Neural progenitor cell (in vitro differentiated cells): ENCODE data around the gene CASTOR1. TPM values are rescaled to one million over a fixed set of nuclear protein-coding genes. Genes with fewer than 3 reads are reported as not detected.

Experiments
- DNase-seq: peaks from one replicate; pipeline ENCODE4 v3.0.0-alpha.2; 2016; ENCODE audit warnings: low spot score
- H2AFZ ChIP-seq: fragments of 200-600 bp; sonication (generic); replicated peaks from 2 replicates; pipeline ENCODE4 v1.6.1; 2016; ENCODE audit warnings: antibody characterized with exemption
- H3F3A ChIP-seq: fragments of 200-600 bp; sonication (generic); 2 replicates; pipeline ENCODE4 v1.6.1; 2016; ENCODE audit warnings: antibody characterized with exemption, low read depth
- H3K27ac ChIP-seq: fragments of 200-600 bp; sonication (generic); 2 replicates; pipeline ENCODE4 v1.5.1; 2016; ENCODE audit warnings: mild to moderate bottlenecking
- H3K27me3 ChIP-seq: fragments of 200-600 bp; sonication (generic); 2 replicates; pipeline ENCODE4 v1.6.1; 2016; ENCODE audit warnings: mild to moderate bottlenecking, moderate library complexity
- H3K36me3 ChIP-seq: fragments of 200-600 bp; sonication (generic); 2 replicates; pipeline ENCODE4 v1.5.1; 2016
- H3K4me1 ChIP-seq: fragments of 200-600 bp; sonication (generic); 2 replicates; pipeline ENCODE4 v1.6.1; 2016; ENCODE audit warnings: mixed run types
- H3K4me2 ChIP-seq: fragments of 200-600 bp; sonication (generic); 2 replicates; pipeline ENCODE4 v1.6.1; 2016
- H3K4me3 ChIP-seq: fragments of 200-600 bp; sonication (generic); 2 replicates; pipeline ENCODE4 v1.5.1; 2016
- H3K79me2 ChIP-seq: fragments of 200-600 bp; sonication (generic); 2 replicates; pipeline ENCODE4 v1.6.1; 2016; ENCODE audit warnings: low read depth
- H3K9ac ChIP-seq: fragments of 200-600 bp; sonication (generic); 2 replicates; pipeline ENCODE4 v1.6.1; 2016
- H3K9me3 ChIP-seq: fragments of 200-600 bp; sonication (generic); 2 replicates; pipeline ENCODE4 v1.5.1; 2016; ENCODE audit warnings: low read depth
- H4K20me1 ChIP-seq: fragments of 200-600 bp; sonication (generic); 2 replicates; pipeline ENCODE4 v1.6.1; 2016; ENCODE audit warnings: low read depth
- H3K27ac Mint-ChIP-seq: 3 replicates; pipeline ENCODE4 v1.8.0; 2021; ENCODE audit warnings: mixed read lengths
- H3K27me3 Mint-ChIP-seq: 2 replicates; pipeline ENCODE4 v1.8.0; 2022; ENCODE audit warnings: low read depth, mild to moderate bottlenecking, inconsistent platforms, moderate library complexity, mixed read lengths; ENCODE audit not compliant: insufficient read depth
- H3K36me3 Mint-ChIP-seq: 3 replicates; pipeline ENCODE4 v1.8.0; 2021; ENCODE audit warnings: mixed read lengths
- H3K4me1 Mint-ChIP-seq: 3 replicates; pipeline ENCODE4 v1.8.0; 2021; ENCODE audit warnings: mixed read lengths
- H3K4me3 Mint-ChIP-seq: 3 replicates; pipeline ENCODE4 v1.8.0; 2021; ENCODE audit warnings: mild to moderate bottlenecking, moderate library complexity, mixed read lengths
- H3K9me3 Mint-ChIP-seq: 3 replicates; pipeline ENCODE4 v1.8.0; 2020; ENCODE audit warnings: mixed read lengths
- EZH2 ChIP-seq: fragments of 200-600 bp; sonication (generic); IDR thresholded peaks from 2 replicates; pipeline ENCODE4 v1.6.1; 2017; ENCODE audit warnings: antibody characterized with exemption, mild to moderate bottlenecking, moderate library complexity
- EZH2phosphoT487 ChIP-seq: fragments of 200-600 bp; sonication (generic); IDR thresholded peaks from 2 replicates; pipeline ENCODE4 v1.6.1; 2017; ENCODE audit warnings: antibody characterized with exemption
- total RNA-seq: library from RNA; depleted of rRNA; stranded (reverse); fragments of >200 nt; gene quantifications from 2 replicates; pipeline ENCODE4 v1.2.3, GENCODE V29; 2015; ENCODE audit warnings: low replicate concordance
- TF ChIP-seq, protein P1 (sequence below): fragments of 200-600 bp; sonication (generic); IDR thresholded peaks from 2 replicates; pipeline ENCODE4 v1.5.1; 2017; ENCODE audit warnings: antibody characterized with exemption, mild to moderate bottlenecking

Gene CASTOR1
- total RNA-seq, 1 donor from 2014 or later = 6.2 TPM

DNA sequence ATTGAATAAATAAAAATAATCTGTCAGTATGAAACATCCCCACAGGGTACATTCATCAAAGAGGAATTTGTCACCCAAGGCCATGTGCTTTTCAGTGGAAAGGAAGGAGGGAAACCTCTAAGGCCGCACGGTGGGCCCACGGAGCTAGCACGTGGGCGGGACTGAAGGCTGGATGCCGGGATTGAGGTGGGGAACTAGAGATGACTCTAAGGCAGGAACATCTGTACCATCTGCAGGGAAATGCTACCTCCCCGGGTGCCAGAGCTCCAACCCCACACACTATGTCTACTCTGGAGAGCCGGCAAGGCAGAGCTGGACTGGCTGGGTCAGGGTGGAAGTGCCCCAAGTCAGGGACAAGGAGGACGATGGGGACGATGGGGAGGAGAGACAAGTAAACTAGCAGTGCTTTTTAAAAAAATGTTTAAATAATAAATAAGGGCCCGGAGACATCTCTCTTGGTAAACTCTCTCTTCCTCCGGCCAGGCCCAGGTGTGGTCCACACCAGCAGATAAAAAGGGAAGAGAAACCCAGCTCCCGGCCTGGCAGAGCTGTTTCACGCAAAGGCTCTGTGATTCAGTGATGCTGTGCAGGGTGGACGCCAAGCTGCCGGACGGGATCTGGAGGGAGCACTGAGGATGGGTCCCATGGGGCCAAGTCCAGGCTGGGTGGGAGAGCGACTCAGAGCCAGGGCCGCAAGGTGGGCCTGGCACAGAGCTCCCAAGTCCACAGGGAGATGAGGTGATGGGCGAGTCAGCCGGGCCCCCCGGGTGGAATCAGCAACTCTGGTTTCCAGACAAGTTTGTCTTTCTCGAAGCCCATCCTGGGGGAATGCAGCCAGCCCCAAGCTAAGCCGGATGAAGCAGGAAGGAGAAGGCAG is 48.5 kb downstream of the CASTOR1 start:
- Mint-ChIP-seq H3K9me3 (peaks cover 2% of the 10 kb centered on the region), H3K4me1 (peaks cover 30% of the 10 kb centered on the region), H3K27me3 (peaks cover 10% of the 10 kb centered on the region), H3K4me3 (no peak overlapping the region), H3K36me3 (no peaks in the 10 kb centered on the region), H3K27ac (no peak overlapping the region)
- Histone ChIP-seq H3K4me2 (no peak overlapping the region), H3K9ac (no peak overlapping the region), H3K4me1 (peaks cover 13% of the 10 kb centered on the region), H3K27ac (no peak overlapping the region), H3K9me3 (no peaks in the 10 kb centered on the region), H3K79me2 (no peaks in the 10 kb centered on the region), H4K20me1 (no peaks in the 10 kb centered on the region), H2AFZ (no peak overlapping the region), H3K36me3 (no peaks in the 10 kb centered on the region), H3K27me3 (peaks cover 8% of the 10 kb centered on the region), H3K4me3 (no peak overlapping the region), H3F3A (no peaks in the 10 kb centered on the region)
- TF ChIP-seq EZH2 (no peak), EZH2phosphoT487 (no peak)
- TF ChIP-seq, protein P1, sequence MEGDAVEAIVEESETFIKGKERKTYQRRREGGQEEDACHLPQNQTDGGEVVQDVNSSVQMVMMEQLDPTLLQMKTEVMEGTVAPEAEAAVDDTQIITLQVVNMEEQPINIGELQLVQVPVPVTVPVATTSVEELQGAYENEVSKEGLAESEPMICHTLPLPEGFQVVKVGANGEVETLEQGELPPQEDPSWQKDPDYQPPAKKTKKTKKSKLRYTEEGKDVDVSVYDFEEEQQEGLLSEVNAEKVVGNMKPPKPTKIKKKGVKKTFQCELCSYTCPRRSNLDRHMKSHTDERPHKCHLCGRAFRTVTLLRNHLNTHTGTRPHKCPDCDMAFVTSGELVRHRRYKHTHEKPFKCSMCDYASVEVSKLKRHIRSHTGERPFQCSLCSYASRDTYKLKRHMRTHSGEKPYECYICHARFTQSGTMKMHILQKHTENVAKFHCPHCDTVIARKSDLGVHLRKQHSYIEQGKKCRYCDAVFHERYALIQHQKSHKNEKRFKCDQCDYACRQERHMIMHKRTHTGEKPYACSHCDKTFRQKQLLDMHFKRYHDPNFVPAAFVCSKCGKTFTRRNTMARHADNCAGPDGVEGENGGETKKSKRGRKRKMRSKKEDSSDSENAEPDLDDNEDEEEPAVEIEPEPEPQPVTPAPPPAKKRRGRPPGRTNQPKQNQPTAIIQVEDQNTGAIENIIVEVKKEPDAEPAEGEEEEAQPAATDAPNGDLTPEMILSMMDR = no peak
- DNase-seq = no peak

DNA sequence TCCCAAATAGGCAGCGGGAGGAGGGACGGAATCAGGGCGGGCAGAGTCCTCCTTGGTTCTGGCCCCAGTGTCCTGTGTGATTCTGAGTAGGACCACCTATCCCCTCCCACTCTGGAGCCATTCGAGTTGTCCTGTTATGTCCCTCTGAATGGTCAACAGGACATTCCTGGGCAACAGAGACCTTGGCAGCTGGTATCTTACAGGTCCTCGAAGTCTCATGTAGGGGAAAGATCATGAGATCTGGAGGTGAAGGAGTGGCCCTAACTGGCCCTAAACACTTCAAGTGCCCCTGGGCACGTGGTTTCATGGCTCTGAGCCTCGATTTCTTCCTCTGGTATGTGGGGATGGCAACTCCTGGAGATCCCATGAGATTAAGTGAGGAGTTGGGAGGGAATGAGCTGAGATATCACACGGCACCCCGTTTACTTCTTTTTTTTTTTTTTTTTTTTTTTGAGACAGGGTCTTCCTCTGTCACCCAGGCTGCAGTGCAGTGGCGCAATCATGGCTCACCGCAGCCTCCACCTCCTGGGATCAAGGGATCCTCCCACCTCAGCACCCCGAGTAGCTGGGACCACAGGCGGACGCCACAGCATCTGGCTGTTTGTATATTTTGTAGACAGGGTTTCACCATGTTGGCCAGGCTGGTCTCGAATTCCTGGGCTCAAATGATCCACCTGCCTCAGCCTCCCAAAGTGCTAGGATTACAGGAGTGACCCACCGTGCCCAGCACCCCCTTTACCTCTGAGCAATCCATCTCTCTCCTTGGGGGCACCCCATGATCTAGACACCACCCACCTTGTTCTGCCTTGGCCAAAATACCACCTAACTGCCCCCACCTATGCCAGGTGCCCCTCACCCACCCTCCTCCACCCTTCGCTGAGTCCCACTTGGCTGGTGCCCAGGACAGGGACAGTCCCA is 49.6 kb downstream of the CASTOR1 start:
- Histone ChIP-seq H3K9ac (no peak overlapping the region), H3K27ac (no peak overlapping the region), H3F3A (no peaks in the 10 kb centered on the region), H3K9me3 (no peaks in the 10 kb centered on the region), H3K36me3 (no peaks in the 10 kb centered on the region), H3K4me1 (peaks cover 10% of the 10 kb centered on the region), H2AFZ (no peak overlapping the region), H4K20me1 (no peaks in the 10 kb centered on the region), H3K4me3 (no peak overlapping the region), H3K79me2 (no peaks in the 10 kb centered on the region), H3K4me2 (no peak overlapping the region), H3K27me3 (no peaks in the 10 kb centered on the region)
- no peak overlapping the region for H3K4me3 Mint-ChIP-seq
- peaks cover 38% of the 10 kb centered on the region for H3K4me1 Mint-ChIP-seq
- TF ChIP-seq, protein P1 = no peak
- TF ChIP-seq EZH2 (no peak), EZH2phosphoT487 (no peak)
- no peaks in the 10 kb centered on the region for H3K36me3 Mint-ChIP-seq
- no peak overlapping the region for H3K27ac Mint-ChIP-seq
- peaks cover 7% of the 10 kb centered on the region for H3K27me3 Mint-ChIP-seq
- peaks cover 2% of the 10 kb centered on the region for H3K9me3 Mint-ChIP-seq
- DNase-seq = no peak

DNA sequence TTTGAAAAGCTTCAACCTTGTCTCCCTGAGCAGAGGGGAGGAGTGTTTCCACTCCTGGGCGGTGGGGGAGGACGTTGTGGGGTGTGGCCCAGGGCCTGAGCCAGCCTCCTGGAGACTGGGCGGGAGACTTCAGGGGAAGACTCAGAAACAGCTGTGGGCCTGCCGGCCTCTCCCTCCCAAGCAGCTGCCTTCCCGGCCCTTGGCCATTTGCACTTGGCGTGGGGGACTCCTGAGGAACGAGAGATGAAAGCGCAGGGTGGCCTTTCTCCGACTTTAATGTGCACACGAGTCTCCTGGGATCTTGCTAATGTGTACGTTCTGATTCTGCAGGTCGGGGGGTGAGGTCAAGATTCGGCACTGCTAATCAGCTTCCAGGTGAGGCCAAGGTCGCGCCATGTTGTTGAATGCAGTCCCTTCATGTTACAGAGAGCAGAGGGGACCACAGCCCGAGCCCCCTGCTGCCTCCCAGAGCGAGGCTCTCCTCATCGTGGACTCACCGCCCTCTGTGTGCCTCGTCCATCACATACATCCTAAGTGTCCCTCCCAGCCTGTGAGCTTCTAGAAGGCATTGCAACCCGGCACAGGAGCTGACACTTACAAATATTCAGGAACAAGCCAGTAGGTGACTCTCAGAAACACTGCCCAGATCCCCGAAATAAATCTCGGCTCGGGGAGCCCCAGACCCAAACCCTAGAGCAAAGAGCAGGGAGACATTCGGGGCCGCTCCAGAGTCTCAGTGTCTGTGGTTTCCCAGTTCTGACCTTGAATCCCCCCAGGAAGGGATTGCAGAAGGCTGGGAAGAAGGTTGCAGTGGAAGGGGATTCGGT is 50.4 kb downstream of the CASTOR1 start:
- Histone ChIP-seq H3K27ac (no peak overlapping the region), H3K4me2 (no peak overlapping the region), H3K9ac (no peak overlapping the region)

More for the DNA sequence above, 50.4 kb downstream of the CASTOR1 start:
- Histone ChIP-seq H3K27me3 (no peaks in the 10 kb centered on the region), H3K79me2 (no peaks in the 10 kb centered on the region), H3K9me3 (no peaks in the 10 kb centered on the region), H3K4me1 (peaks cover 10% of the 10 kb centered on the region), H4K20me1 (no peaks in the 10 kb centered on the region), H3K36me3 (no peaks in the 10 kb centered on the region), H2AFZ (no peak overlapping the region), H3F3A (no peaks in the 10 kb centered on the region), H3K4me3 (no peak overlapping the region)
- H3K27me3 Mint-ChIP-seq = peaks cover 9% of the 10 kb centered on the region
- TF ChIP-seq EZH2phosphoT487 (no peak), EZH2 (no peak)
- TF ChIP-seq, protein P1 = no peak
- no peaks in the 10 kb centered on the region for H3K36me3 Mint-ChIP-seq
- peaks cover 38% of the 10 kb centered on the region for H3K4me1 Mint-ChIP-seq
- DNase-seq = no peak
- H3K27ac Mint-ChIP-seq = peak overlapping the region; percentile 72
- H3K9me3 Mint-ChIP-seq = peaks cover 2% of the 10 kb centered on the region
- no peak overlapping the region for H3K4me3 Mint-ChIP-seq
